Effector memory CD8-positive, alpha-beta T cell (primary cell): ENCODE results near the gene CFAP46.

ENCODE experiments used
- ATAC-seq: fragments of 150-1000 bp; cut with Tn5 transposase; replicated peaks from 2 replicates; pipeline ENCODE4 v1.10.0; 2021; ENCODE audit warnings: mild to moderate bottlenecking, moderate library complexity
- DNase-seq, 3 experiments: peaks; one replicate each; pipeline ENCODE4 v3.0.0; 2021
- H3K27ac Mint-ChIP-seq, 2 donors: one replicate each; pipeline ENCODE4 v1.8.0; 2022; ENCODE audit warnings: mild to moderate bottlenecking in 2 of 2, mixed read lengths in 2 of 2, moderate library complexity in 2 of 2
- H3K27me3 Mint-ChIP-seq, 2 donors: one replicate each; pipeline ENCODE4 v1.8.0; 2022; ENCODE audit warnings: mixed read lengths in 2 of 2
- H3K36me3 Mint-ChIP-seq: one replicate; pipeline ENCODE4 v1.8.0; 2022; ENCODE audit warnings: mild to moderate bottlenecking, moderate library complexity, mixed read lengths; ENCODE audit not compliant: insufficient read depth
- H3K4me1 Mint-ChIP-seq, 2 donors: one replicate each; pipeline ENCODE4 v1.8.0; 2022; ENCODE audit warnings: low read depth in 2 of 2, mixed read lengths in 2 of 2
- H3K4me3 Mint-ChIP-seq, 2 donors: one replicate each; pipeline ENCODE4 v1.8.0; 2022; ENCODE audit warnings: mild to moderate bottlenecking in 2 of 2, mixed read lengths in 2 of 2, moderate library complexity in 2 of 2
- H3K9me3 Mint-ChIP-seq, 2 donors: one replicate each; pipeline ENCODE4 v1.8.0; 2022; ENCODE audit warnings: mixed read lengths in 2 of 2

CFAP46 gene

GRCh38 chr10:132784866-132785722 lies 157.3 kb downstream of the CFAP46 start:
- DNase-seq, result no peak
- Mint-ChIP-seq H3K9me3 (no peaks in the 10 kb centered on the region), H3K36me3 (peaks cover under 1% of the 10 kb centered on the region), H3K27me3 (peaks cover 0 to 7% of the 10 kb centered on the region in 2 donors), H3K27ac (no peak overlapping the region), H3K4me3 (no peak overlapping the region), H3K4me1 (no peaks in the 10 kb centered on the region)
- no peak for ATAC-seq

GRCh38 chr10:132783940-132784865 lies 158.2 kb downstream of the CFAP46 start:
- peaks cover 2% of the 10 kb centered on the region for H3K36me3 Mint-ChIP-seq
- no peaks in the 10 kb centered on the region for H3K4me1 Mint-ChIP-seq
- ATAC-seq (no peak), DNase-seq (no peak)
- H3K4me3 Mint-ChIP-seq, result no peak overlapping the region
- H3K9me3 Mint-ChIP-seq, result no peaks in the 10 kb centered on the region
- H3K27ac Mint-ChIP-seq, result no peak overlapping the region
- H3K27me3 Mint-ChIP-seq, result no peaks in the 10 kb centered on the region

GRCh38 chr10:132783165-132783939 lies 159.0 kb downstream of the CFAP46 start:
- no peak for DNase-seq
- H3K9me3 Mint-ChIP-seq, result no peaks in the 10 kb centered on the region
- peaks cover 2% of the 10 kb centered on the region for H3K36me3 Mint-ChIP-seq

DNA sequence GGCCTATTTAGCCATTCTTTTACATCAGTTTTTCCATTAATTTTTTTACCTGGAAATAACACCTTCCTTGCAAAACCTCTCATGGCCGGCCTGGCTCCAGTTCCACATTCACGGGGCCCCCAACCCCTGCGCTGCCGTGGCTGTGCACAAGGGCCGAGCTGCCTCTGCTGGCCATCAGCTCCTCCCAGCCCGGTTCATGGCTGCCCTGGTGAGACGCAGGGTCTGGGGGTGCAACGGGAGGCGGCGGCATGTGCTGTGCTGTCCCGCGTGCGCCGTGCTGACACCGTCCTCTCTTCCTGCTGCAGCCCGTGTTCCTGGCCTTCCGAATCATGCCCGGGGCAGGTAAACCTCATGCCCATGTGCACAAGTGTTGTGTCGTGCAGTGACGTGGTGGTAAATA lies 160.8 kb downstream of the CFAP46 start:
- DNase-seq, result no peak
- Mint-ChIP-seq H3K36me3 (peaks cover 2% of the 10 kb centered on the region), H3K27me3 (no peaks in the 10 kb centered on the region), H3K27ac (no peak overlapping the region), H3K9me3 (no peaks in the 10 kb centered on the region), H3K4me3 (no peak overlapping the region), H3K4me1 (no peaks in the 10 kb centered on the region)
- no peak for ATAC-seq

More at GRCh38 chr10:132783165-132783939, 159.0 kb downstream of the CFAP46 start:
- no peaks in the 10 kb centered on the region for H3K4me1 Mint-ChIP-seq
- H3K4me3 Mint-ChIP-seq, result no peak overlapping the region
- no peak overlapping the region for H3K27ac Mint-ChIP-seq
- H3K27me3 Mint-ChIP-seq, result no peaks in the 10 kb centered on the region
- no peak for ATAC-seq

DNA sequence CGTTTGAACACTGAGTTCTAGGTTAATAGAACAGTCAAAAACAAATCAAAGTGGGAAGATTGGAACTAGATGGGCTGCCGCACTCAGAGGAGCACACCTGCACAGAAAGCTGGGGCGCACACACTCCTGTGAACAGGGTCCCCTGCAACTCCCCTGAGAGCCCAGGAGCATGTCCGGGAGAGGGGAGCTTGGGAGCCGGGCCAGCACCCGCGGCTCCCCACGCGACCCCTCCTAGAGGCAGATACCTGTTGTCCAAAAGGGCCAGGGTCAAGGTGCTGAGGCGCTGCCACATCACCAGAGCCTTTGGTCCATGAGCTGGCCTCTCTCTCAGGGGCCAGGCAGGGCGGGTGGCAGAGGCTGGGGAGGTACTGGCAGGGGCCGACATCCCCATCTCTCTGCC lies 162.0 kb downstream of the CFAP46 start:
- ATAC-seq (no peak), DNase-seq (no peak)
- Mint-ChIP-seq H3K27ac (no peak overlapping the region), H3K9me3 (no peaks in the 10 kb centered on the region), H3K4me3 (no peak overlapping the region), H3K36me3 (peaks cover 2% of the 10 kb centered on the region), H3K4me1 (no peaks in the 10 kb centered on the region), H3K27me3 (no peaks in the 10 kb centered on the region)

GRCh38 chr10:132779549-132780294 lies 162.6 kb downstream of the CFAP46 start:
- no peak for ATAC-seq
- DNase-seq, result no peak
- Mint-ChIP-seq H3K36me3 (peaks cover 2% of the 10 kb centered on the region), H3K27me3 (no peaks in the 10 kb centered on the region), H3K9me3 (no peaks in the 10 kb centered on the region), H3K4me1 (no peaks in the 10 kb centered on the region), H3K4me3 (no peak overlapping the region), H3K27ac (no peak overlapping the region)

GRCh38 chr10:132777441-132777840 lies 164.9 kb downstream of the CFAP46 start:
- Mint-ChIP-seq H3K9me3 (no peaks in the 10 kb centered on the region), H3K27ac (no peak overlapping the region), H3K36me3 (peaks cover 7% of the 10 kb centered on the region), H3K4me1 (no peaks in the 10 kb centered on the region), H3K4me3 (no peak overlapping the region), H3K27me3 (no peaks in the 10 kb centered on the region)
- no peak for DNase-seq
- no peak for ATAC-seq

GRCh38 chr10:132776821-132777220 lies 165.5 kb downstream of the CFAP46 start:
- peaks cover 7% of the 10 kb centered on the region for H3K36me3 Mint-ChIP-seq
- no peaks in the 10 kb centered on the region for H3K27me3 Mint-ChIP-seq

DNA sequence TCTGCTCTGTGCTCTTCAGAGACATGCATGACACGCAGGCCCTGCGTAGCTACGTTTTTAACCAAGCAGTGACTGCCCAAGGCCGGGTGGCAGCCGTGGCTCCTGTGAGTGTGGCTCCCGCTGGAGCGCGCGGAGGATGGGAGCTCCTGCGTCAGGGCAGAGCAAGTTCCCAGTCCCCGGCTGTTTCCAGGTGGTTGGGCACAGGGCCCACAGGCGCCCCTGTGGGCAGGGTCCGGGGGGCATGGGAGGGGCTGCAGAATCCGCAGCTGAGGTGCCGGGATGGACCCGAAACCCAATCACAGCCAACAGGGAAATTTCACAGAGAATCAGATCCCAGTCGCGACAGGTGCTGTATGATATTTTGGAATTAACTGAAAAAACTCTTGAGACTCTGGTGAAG lies 166.2 kb downstream of the CFAP46 start:
- H3K4me1 Mint-ChIP-seq, result no peaks in the 10 kb centered on the region
- H3K36me3 Mint-ChIP-seq, result peaks cover 7% of the 10 kb centered on the region
- no peak overlapping the region for H3K4me3 Mint-ChIP-seq
- H3K9me3 Mint-ChIP-seq, result no peaks in the 10 kb centered on the region
- no peak overlapping the region for H3K27ac Mint-ChIP-seq
- ATAC-seq, result no peak
- DNase-seq, result no peak
- no peaks in the 10 kb centered on the region for H3K27me3 Mint-ChIP-seq

More at GRCh38 chr10:132776821-132777220, 165.5 kb downstream of the CFAP46 start:
- ATAC-seq (no peak), DNase-seq (no peak)
- Mint-ChIP-seq H3K9me3 (no peaks in the 10 kb centered on the region), H3K27ac (no peak overlapping the region), H3K4me1 (no peaks in the 10 kb centered on the region), H3K4me3 (no peak overlapping the region)

DNA sequence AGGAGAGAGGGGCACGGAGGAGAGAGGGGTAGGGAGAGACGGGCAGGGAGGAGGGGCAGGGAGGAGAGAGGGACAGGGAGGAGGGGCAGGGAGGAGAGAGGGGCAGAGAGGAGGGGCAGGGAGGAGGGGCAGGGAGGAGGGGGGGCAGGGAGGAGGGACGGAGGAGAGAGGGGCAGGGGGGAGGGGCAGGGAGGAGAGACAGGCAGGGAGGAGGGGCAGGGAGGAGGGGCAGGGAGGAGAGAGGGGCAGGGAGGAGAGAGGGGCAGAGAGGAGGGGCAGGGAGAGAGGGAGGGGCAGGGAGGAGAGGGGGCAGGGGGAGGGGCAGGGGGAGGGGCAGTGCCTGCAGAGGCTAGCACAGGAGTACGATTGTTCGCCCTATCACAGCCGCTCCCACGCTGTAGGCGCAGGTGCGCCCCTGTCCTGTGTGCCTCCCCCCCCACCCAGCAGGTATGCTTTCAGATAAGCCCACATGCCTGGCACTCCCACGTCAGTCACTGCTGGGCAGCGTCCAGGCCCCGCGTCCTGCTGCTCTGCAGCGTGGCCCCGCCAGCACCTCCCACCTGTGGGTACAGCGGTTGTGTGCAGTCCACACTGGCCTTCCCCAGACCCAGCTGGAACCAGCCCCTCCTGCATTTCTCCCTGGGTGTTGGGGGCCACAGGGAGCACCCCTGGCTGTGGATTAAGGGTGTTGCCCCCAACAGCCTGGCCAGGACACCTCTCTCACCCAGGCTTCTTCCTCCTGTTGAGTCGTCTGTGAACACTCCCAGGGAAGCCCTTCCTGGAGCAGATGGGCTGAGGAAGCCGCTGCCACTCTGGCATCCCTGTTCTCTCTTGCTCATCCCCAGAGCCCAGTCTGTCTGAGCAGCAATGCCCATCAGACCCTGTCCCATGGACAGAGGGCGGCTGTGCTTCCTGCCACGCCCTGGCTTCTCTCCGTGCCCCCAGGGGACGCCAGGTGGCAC lies 167.2 kb downstream of the CFAP46 start:
- H3K4me1 Mint-ChIP-seq, result no peaks in the 10 kb centered on the region
- ATAC-seq (no peak), DNase-seq (no peak)
- no peaks in the 10 kb centered on the region for H3K9me3 Mint-ChIP-seq
- H3K27me3 Mint-ChIP-seq, result no peaks in the 10 kb centered on the region
- no peak overlapping the region for H3K27ac Mint-ChIP-seq
- H3K36me3 Mint-ChIP-seq, result peaks cover 7% of the 10 kb centered on the region
- H3K4me3 Mint-ChIP-seq, result no peak overlapping the region

DNA sequence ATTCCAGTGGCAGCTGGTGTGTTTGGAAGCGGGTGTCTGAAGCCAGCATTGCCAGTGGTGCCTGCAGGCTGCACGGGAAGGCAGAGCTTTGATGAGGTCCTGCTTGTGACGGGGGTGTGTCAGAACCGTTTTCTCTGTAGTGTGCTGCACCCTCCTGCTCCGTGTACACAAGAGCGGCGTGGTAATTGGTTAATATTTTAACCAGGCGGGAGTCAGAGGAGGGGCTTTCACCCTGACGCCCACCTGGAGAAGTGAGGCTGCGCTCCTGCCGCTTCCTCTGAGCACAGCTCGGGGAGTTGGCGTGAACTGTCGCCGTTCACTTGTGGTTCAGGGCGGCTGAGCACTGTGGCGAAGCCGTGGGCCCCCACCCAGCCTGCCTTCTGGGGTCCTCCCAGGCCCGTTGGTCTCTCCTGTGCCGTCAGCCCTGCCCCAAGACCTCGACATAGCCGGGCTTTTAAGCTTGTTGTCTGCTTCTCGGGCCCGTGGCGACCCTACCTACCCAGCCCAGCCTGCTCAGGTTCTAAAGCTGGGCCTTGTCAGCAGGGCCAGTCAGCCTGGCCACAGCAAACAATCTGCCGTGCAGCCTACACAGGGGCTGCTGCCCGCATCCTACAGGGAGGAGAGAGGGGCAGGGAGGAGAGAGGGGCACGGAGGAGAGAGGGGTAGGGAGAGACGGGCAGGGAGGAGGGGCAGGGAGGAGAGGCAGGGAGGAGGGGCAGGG lies 168.0 kb downstream of the CFAP46 start:
- ATAC-seq, result no peak

More for the DNA sequence above, 168.0 kb downstream of the CFAP46 start:
- H3K4me3 Mint-ChIP-seq, result no peak overlapping the region
- no peaks in the 10 kb centered on the region for H3K9me3 Mint-ChIP-seq
- H3K4me1 Mint-ChIP-seq, result no peaks in the 10 kb centered on the region
- H3K27me3 Mint-ChIP-seq, result no peaks in the 10 kb centered on the region
- DNase-seq, result no peak
- peaks cover 4% of the 10 kb centered on the region for H3K36me3 Mint-ChIP-seq
- H3K27ac Mint-ChIP-seq, result no peak overlapping the region
